HFF-Myc (cell line): ENCODE measurements around the gene ACAN.

Source experiments
- DNase-seq: peaks from one replicate; pipeline ENCODE4 v3.0.0-alpha.2; 2011; ENCODE audit warnings: low read depth; ENCODE audit errors: extremely low read depth
- H3K4me3 ChIP-seq: replicated peaks from 2 replicates; pipeline ENCODE4 v1.5.1; 2011; ENCODE audit warnings: low read depth, mild to moderate bottlenecking, control low read depth, low read length
- CTCF ChIP-seq: IDR thresholded peaks from 2 replicates; pipeline ENCODE4 v1.5.1; 2012; ENCODE audit warnings: mild to moderate bottlenecking, low read depth, low read length, control low read depth; ENCODE audit errors: missing control alignments

Gene ACAN

GRCh38 chr15:88906130-88906529, 102.9 kb downstream of the ACAN start:
- TF ChIP-seq CTCF: no peak
- no peak overlapping the region for H3K4me3 ChIP-seq
- no peak for DNase-seq

- DNase-seq: no peak
- H3K4me3 ChIP-seq: no peak overlapping the region
- no peak for TF ChIP-seq CTCF
These were observed 103.3 kb downstream of the ACAN start for GRCh38 chr15:88906551-88906950.

DNA sequence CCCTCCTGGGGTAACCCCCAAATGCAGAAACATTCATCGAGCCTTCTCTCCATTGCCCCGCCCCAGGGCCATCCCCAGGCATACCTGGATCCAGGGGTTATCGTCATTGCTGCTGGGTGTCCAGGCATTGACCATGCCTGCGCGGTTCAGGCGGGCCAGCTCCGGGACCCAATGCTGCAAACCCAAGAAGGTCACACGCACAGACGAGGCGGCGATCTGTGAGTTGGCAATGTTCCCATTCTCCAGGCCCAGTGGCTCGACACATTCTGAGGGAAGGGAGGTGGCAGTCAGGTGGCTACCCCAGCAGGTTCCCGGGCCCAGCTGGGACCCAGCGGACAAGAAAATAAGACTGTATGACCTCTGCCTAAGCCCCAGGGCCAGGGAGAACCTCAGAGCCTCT, 103.9 kb downstream of the ACAN start:
- no peak for DNase-seq
- H3K4me3 ChIP-seq: no peak overlapping the region
- TF ChIP-seq CTCF: no peak

DNA sequence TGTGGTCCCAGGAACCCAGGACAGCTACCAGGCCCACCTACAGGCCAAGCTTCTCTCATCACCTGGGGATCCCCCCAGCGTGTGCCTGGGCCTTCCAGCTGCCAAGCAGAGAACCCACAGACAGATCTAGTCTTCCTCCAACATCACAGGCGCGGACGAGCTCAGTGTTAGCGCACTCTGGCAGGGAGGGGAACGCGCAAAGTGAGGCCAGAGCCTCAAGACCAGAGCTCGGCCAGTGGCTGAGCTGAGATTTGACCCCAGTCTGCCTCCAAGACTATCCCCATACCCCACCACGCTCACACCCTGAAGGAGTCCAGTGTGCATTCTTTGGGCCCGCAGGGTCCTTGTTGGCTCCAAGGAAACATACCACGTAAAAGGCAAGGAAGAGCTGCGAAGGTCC, 104.9 kb downstream of the ACAN start:
- no peak for DNase-seq
- no peak for TF ChIP-seq CTCF
- no peak overlapping the region for H3K4me3 ChIP-seq

- no peak for DNase-seq
- no peak overlapping the region for H3K4me3 ChIP-seq
- no peak for TF ChIP-seq CTCF
These were observed 105.7 kb downstream of the ACAN start for GRCh38 chr15:88908697-88909621.

GRCh38 chr15:88909956-88910831, 107.0 kb downstream of the ACAN start:
- no peak for DNase-seq

More at GRCh38 chr15:88909956-88910831, 107.0 kb downstream of the ACAN start:
- no peak overlapping the region for H3K4me3 ChIP-seq
- TF ChIP-seq CTCF: no peak
